NCI-H187 (cell line): ENCODE measurements around the gene TEX30.
"Not testable (repeated sequence)": the region's sequence is repeated elsewhere in the genome, so short reads cannot be mapped to it uniquely, and the experiment has no call there.

Source experiments
- DNase-seq, 2 experiments: peaks; one replicate each; lab custom pipeline; 2025; lab: John Stamatoyannopoulos, UW

The TEX30 gene

GRCh38 chr13:102773441-102774213, at the start of gene TEX30:
Gene TEX30 (minus strand): TSS chr13:102773786. CDS start chr13:102770026, 3,760 bp downstream.
- DNase-seq = peak; percentile 80 to 89

- DNase-seq = no peak
Observed at GRCh38 chr13:102817907-102818306, 44.3 kb upstream of the TEX30 start.

- no peak for DNase-seq
Observed at GRCh38 chr13:102817241-102817640, 43.7 kb upstream of the TEX30 start.

GRCh38 chr13:102816708-102817107, 43.1 kb upstream of the TEX30 start:
- no peak for DNase-seq

- no peak for DNase-seq
Observed at GRCh38 chr13:102815788-102816187, 42.2 kb upstream of the TEX30 start.

- no peak for DNase-seq
Observed at GRCh38 chr13:102814793-102815192, 41.2 kb upstream of the TEX30 start.

- DNase-seq = no peak
Observed at GRCh38 chr13:102814025-102814607, 40.5 kb upstream of the TEX30 start.

- DNase-seq = no peak
Observed at GRCh38 chr13:102812611-102813287, 39.2 kb upstream of the TEX30 start.

GRCh38 chr13:102807699-102808098, 34.1 kb upstream of the TEX30 start:
- no peak for DNase-seq

GRCh38 chr13:102805680-102806079, 32.1 kb upstream of the TEX30 start:
- no peak for DNase-seq

GRCh38 chr13:102800145-102801041, 26.8 kb upstream of the TEX30 start:
- DNase-seq = peak; percentile 78 to 79

- DNase-seq = peak in 1 of 2 experiments; percentile 11
Observed at GRCh38 chr13:102799426-102800144, 26.0 kb upstream of the TEX30 start.

GRCh38 chr13:102798581-102799425, 25.2 kb upstream of the TEX30 start, which contains the start of the genes BIVM and POGLUT2:
Gene BIVM (plus strand): TSS chr13:102799119. CDS start chr13:102807268, 8,149 bp downstream.
Gene POGLUT2 (minus strand): TSS chr13:102798976. CDS start chr13:102798670, 306 bp downstream.
- peak; percentile 90 to 97 for DNase-seq

- no peak for DNase-seq
Observed at GRCh38 chr13:102793611-102794355, 20.2 kb upstream of the TEX30 start.

- no peak for DNase-seq
Observed at GRCh38 chr13:102792396-102792795, 18.8 kb upstream of the TEX30 start.

- no peak for DNase-seq
Observed at GRCh38 chr13:102788683-102789082, 15.1 kb upstream of the TEX30 start.

- no peak for DNase-seq
Observed at GRCh38 chr13:102784483-102784882, 10.9 kb upstream of the TEX30 start.

- DNase-seq = no peak
Observed at GRCh38 chr13:102781591-102781990, 8.0 kb upstream of the TEX30 start.

- not testable (repeated sequence) for DNase-seq
Observed at GRCh38 chr13:102780656-102781055, 7.1 kb upstream of the TEX30 start.
